Panc1 (cell line): ENCODE measurements around the gene CEP63. TPM values are rescaled to one million over a fixed set of nuclear protein-coding genes. Genes with fewer than 3 reads are reported as not detected.

Experiments used
- ATAC-seq: fragments of 200-7000 bp; cut with Tn5 transposase; 2 replicates; pipeline ENCODE4 v1.9.1; 2020; ENCODE audit warnings: mild to moderate bottlenecking, moderate library complexity
- BruUV-seq: library from RNA; stranded (reverse); fragments of 400-500 nt; replicated peaks from 2 replicates; lab custom pipeline; 2021; lab: Mats Ljungman, UMichigan
- CTCF ChIA-PET: fragments of 300-600 bp; sonication (Branson Sonifier 250); formaldehyde crosslinking; loops from one replicate; lab custom pipeline; 2022; ENCODE audit warnings: antibody characterized with exemption; lab: Charles Lee
- POLR2A ChIA-PET: fragments of 300-600 bp; sonication (Branson Sonifier 250); formaldehyde crosslinking; loops from one replicate; lab custom pipeline; 2022; ENCODE audit warnings: antibody characterized with exemption; lab: Charles Lee
- DNase-seq: peaks from one replicate; pipeline ENCODE4 v3.0.0-alpha.2; 2010; ENCODE audit warnings: low read depth, low spot score
- H3K27ac ChIP-seq: 2 replicates; pipeline ENCODE4 v1.5.1; 2011; ENCODE audit warnings: mild to moderate bottlenecking, low read length, inconsistent platforms
- H3K27me3 ChIP-seq: fragments of 200-500 bp; sonication (Bioruptor generic); 2 replicates; pipeline ENCODE4 v1.6.0; 2014; ENCODE audit warnings: low read length, inconsistent platforms; ENCODE audit not compliant: control insufficient read depth, insufficient read depth
- H3K36me3 ChIP-seq: fragments of 200-500 bp; sonication (Bioruptor generic); 2 replicates; pipeline ENCODE4 v1.5.1; 2014; ENCODE audit warnings: inconsistent platforms, mild to moderate bottlenecking, low read length, moderate library complexity; ENCODE audit not compliant: control insufficient read depth, insufficient read depth
- H3K4me1 ChIP-seq: 2 replicates; pipeline ENCODE4 v1.5.1; 2011; ENCODE audit warnings: inconsistent platforms, mild to moderate bottlenecking, low read length, moderate library complexity; ENCODE audit not compliant: control insufficient read depth, insufficient read depth
- H3K4me3 ChIP-seq, 2 experiments: 2 replicates each; pipeline ENCODE4 v1.5.1; 2011 to 2012; ENCODE audit warnings: low read depth in 2 of 2, low read length in 2 of 2, mild to moderate bottlenecking in 2 of 2, inconsistent platforms in 1 of 2, moderate library complexity in 1 of 2
- H3K9me3 ChIP-seq: fragments of 200-500 bp; sonication (Bioruptor generic); 2 replicates; pipeline ENCODE4 v1.5.1; 2014; ENCODE audit warnings: low read depth, mild to moderate bottlenecking, inconsistent platforms, low read length, moderate library complexity; ENCODE audit not compliant: control insufficient read depth, insufficient read depth
- CTCF ChIP-seq: fragments of 450-650 bp; IDR thresholded peaks from 2 replicates; pipeline ENCODE4 v1.5.1; 2017; ENCODE audit warnings: mild to moderate bottlenecking
- POLR2AphosphoS5 ChIP-seq: IDR thresholded peaks from 2 replicates; pipeline ENCODE4 v1.6.1; 2012; ENCODE audit warnings: mild to moderate bottlenecking, low read depth, low read length, moderate library complexity
- REST ChIP-seq, 2 experiments: IDR thresholded peaks; 2 replicates each; pipeline ENCODE4 v1.6.1; 2011 to 2012; ENCODE audit warnings: low read depth in 2 of 2, control low read depth in 1 of 2, low read length in 1 of 2, mild to moderate bottlenecking in 1 of 2, moderate library complexity in 1 of 2; ENCODE audit not compliant: insufficient read depth in 1 of 2
- SIN3A ChIP-seq: IDR thresholded peaks from 2 replicates; pipeline ENCODE4 v1.6.1; 2012; ENCODE audit warnings: low read depth, mild to moderate bottlenecking, low read length, moderate library complexity, borderline replicate concordance; ENCODE audit not compliant: insufficient read depth
- TCF7L2 ChIP-seq: IDR thresholded peaks from 2 replicates; pipeline ENCODE4 v1.6.1; 2011; ENCODE audit warnings: mild to moderate bottlenecking, low read depth, low read length, inconsistent platforms
- in situ Hi-C: cut with HindIII; loops from 2 replicates; pipeline ENCODE4 v1.10.0; 2016; ENCODE audit warnings: low sequenced_read_pairs, low pct_unique_long_range_greater_than_20kb
- intact Hi-C: fragments of 100-400 bp; cut with micrococcal nuclease; formaldehyde crosslinking; loops from one replicate; pipeline ENCODE4 v1.10.0; 2022; ENCODE audit not compliant: unreplicated experiment
- total RNA-seq: library from RNA; stranded (reverse); gene quantifications from one replicate; pipeline ENCODE4 v1.2.1, GENCODE V29; 2021; ENCODE audit not compliant: unreplicated experiment

Gene CEP63
- total RNA-seq, 1 experiment from 2014 or later: 30.5 TPM

- in situ Hi-C loops (no loop called here), intact Hi-C loops (no loop called here)
- H3K4me1 ChIP-seq: no peaks in the 10 kb centered on the region
- no peaks in the 10 kb centered on the region for H3K9me3 ChIP-seq
- ChIA-PET CTCF (no interaction called here), POLR2A (no interaction called here)
- no peak for ATAC-seq
- BruUV-seq: no TSS peak
- no peaks in the 10 kb centered on the region for H3K36me3 ChIP-seq
- no peak overlapping the region for H3K27ac ChIP-seq
- no peaks in the 10 kb centered on the region for H3K27me3 ChIP-seq
- no peak for DNase-seq
- no peak overlapping the region for H3K4me3 ChIP-seq
- TF ChIP-seq CTCF (no peak), POLR2AphosphoS5 (no peak), REST (IDR thresholded peaks at IDR 0.05; ENCODE audit: insufficient read depth in 1 of 2, low read depth in 2 of 2, low read length in 1 of 2) (no peak), TCF7L2 (no peak), SIN3A (no peak)
Measured at GRCh38 chr3:134576831-134577230, 91.0 kb downstream of the CEP63 start.

- Histone ChIP-seq H3K4me1 (no peaks in the 10 kb centered on the region), H3K27ac (no peak overlapping the region), H3K9me3 (no peaks in the 10 kb centered on the region), H3K36me3 (no peaks in the 10 kb centered on the region), H3K4me3 (no peak overlapping the region), H3K27me3 (no peaks in the 10 kb centered on the region)
- ATAC-seq (no peak), DNase-seq (no peak)
- ChIA-PET POLR2A (interaction anchor here (0.6 kb wide), 1 partner anchor 1623 kb away, joined by 10 read pairs; no protein-coding TSS in a partner anchor), CTCF (no interaction called here)
- intact Hi-C loops: no loop called here
- BruUV-seq: no TSS peak
- TF ChIP-seq SIN3A (no peak), REST (IDR thresholded peaks at IDR 0.05; ENCODE audit: insufficient read depth in 1 of 2, low read depth in 2 of 2, low read length in 1 of 2) (no peak), POLR2AphosphoS5 (no peak), TCF7L2 (no peak), CTCF (no peak)
- in situ Hi-C loops: no loop called here
Measured at GRCh38 chr3:134579141-134579665, 93.3 kb downstream of the CEP63 start.
